ENCODE measurements around the gene TMED1. TPM values are rescaled to one million over a fixed set of nuclear protein-coding genes. Genes with fewer than 3 reads are reported as not detected.

TMED1 gene
- total and polyA plus RNA-seq, 2 donors from 2014 or later = 36.0 to 60.6 TPM

GRCh38 chr19:10805065-10805757, 30.8 kb downstream of the TMED1 start:
- intact Hi-C loops (cut with DNase I) = no loop called here
- no peak for FAIRE-seq
- peaks cover 8 to 58% (median 15%) of the 10 kb centered on the region in 3 donors for H3K36me3 ChIP-seq (ENCODE audit: control insufficient read depth in 2 of 3, insufficient read depth in 3 of 3, low read length in 3 of 3)

DNA sequence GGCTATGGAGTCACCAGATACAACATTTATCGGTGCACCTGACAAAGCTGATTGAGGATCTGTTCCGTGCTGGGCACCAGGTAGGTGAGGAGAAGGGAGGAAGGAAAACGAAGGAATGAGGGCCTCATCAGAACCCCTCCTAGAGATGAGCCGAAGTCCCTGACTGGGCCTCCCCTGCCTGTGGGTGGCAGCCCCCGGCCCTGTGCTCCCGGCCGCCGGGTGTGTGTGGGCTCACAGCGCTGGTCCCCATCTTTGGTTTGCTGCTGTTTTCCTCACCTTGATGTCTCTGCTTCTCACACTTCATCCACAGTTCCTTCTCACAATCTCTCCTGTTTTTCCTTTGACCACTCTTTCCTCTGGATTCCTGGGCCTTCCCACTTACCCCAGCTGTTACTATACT, 32.8 kb downstream of the TMED1 start:
- DNase-seq (no peak), FAIRE-seq (no peak)
- Histone ChIP-seq H3K36me3 (ENCODE audit: control insufficient read depth in 2 of 3, insufficient read depth in 3 of 3, low read length in 3 of 3) (peaks cover 5 to 45% (median 21%) of the 10 kb centered on the region in 3 donors), H3K4me1 (ENCODE audit: control insufficient read depth in 2 of 3, insufficient read depth in 2 of 3, low read depth in 1 of 3, low read length in 3 of 3) (no peaks in the 10 kb centered on the region), H3K9ac (ENCODE audit: low read length in 3 of 3) (no peak overlapping the region), H3K27ac (ENCODE audit: low read depth in 2 of 2, low read length in 2 of 2) (no peak overlapping the region), H3K4me3 (ENCODE audit: low read length in 3 of 3) (no peak overlapping the region), H3K9me3 (ENCODE audit: control insufficient read depth in 2 of 3, insufficient read depth in 1 of 3, low read length in 3 of 3) (no peaks in the 10 kb centered on the region), H3K27me3 (ENCODE audit: control insufficient read depth, insufficient read depth, low read length) (no peaks in the 10 kb centered on the region)
- intact Hi-C loops (cut with DNase I) = no loop called here
- TF ChIP-seq, protein P1, sequence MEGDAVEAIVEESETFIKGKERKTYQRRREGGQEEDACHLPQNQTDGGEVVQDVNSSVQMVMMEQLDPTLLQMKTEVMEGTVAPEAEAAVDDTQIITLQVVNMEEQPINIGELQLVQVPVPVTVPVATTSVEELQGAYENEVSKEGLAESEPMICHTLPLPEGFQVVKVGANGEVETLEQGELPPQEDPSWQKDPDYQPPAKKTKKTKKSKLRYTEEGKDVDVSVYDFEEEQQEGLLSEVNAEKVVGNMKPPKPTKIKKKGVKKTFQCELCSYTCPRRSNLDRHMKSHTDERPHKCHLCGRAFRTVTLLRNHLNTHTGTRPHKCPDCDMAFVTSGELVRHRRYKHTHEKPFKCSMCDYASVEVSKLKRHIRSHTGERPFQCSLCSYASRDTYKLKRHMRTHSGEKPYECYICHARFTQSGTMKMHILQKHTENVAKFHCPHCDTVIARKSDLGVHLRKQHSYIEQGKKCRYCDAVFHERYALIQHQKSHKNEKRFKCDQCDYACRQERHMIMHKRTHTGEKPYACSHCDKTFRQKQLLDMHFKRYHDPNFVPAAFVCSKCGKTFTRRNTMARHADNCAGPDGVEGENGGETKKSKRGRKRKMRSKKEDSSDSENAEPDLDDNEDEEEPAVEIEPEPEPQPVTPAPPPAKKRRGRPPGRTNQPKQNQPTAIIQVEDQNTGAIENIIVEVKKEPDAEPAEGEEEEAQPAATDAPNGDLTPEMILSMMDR (IDR thresholded peaks at IDR 0.05; ENCODE audit: borderline replicate concordance, extremely low read depth, insufficient read depth) = no peak

More at GRCh38 chr19:10805065-10805757, 30.8 kb downstream of the TMED1 start:
- TF ChIP-seq, protein P1 (IDR thresholded peaks at IDR 0.05; ENCODE audit: borderline replicate concordance, extremely low read depth, insufficient read depth) = no peak
- Histone ChIP-seq H3K27ac (ENCODE audit: low read depth in 2 of 2, low read length in 2 of 2) (no peak overlapping the region), H3K4me1 (ENCODE audit: control insufficient read depth in 2 of 3, insufficient read depth in 2 of 3, low read depth in 1 of 3, low read length in 3 of 3) (no peaks in the 10 kb centered on the region), H3K9ac (ENCODE audit: low read length in 3 of 3) (no peak overlapping the region), H3K4me3 (ENCODE audit: low read length in 3 of 3) (no peak overlapping the region), H3K27me3 (ENCODE audit: control insufficient read depth, insufficient read depth, low read length) (no peaks in the 10 kb centered on the region), H3K9me3 (ENCODE audit: control insufficient read depth in 2 of 3, insufficient read depth in 1 of 3, low read length in 3 of 3) (no peaks in the 10 kb centered on the region)
- no peak for DNase-seq

DNA sequence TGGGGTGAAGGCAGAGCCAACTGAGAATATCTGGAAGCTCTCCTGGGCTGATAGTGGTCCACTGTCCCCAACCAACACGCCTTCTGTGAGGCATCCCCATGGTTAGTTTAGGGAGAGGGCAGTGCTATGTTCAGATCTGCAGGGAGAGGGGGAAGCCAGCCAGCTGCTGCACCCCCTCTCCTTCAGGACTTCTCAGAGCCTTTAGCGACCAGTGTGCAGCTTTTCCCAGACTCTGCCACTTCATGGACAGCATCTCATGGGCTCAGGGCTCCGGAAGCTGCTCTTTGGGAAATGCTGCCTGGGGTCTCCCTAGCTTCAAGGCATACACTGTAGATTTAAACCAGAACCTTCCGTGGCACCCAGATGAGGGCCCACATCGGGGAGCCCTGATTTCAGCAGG, 33.5 kb downstream of the TMED1 start:
- Histone ChIP-seq H3K27me3 (ENCODE audit: control insufficient read depth, insufficient read depth, low read length) (no peaks in the 10 kb centered on the region), H3K4me3 (ENCODE audit: low read length in 3 of 3) (no peak overlapping the region), H3K36me3 (ENCODE audit: control insufficient read depth in 2 of 3, insufficient read depth in 3 of 3, low read length in 3 of 3) (peaks cover 5 to 51% (median 26%) of the 10 kb centered on the region in 3 donors), H3K9me3 (ENCODE audit: control insufficient read depth in 2 of 3, insufficient read depth in 1 of 3, low read length in 3 of 3) (no peaks in the 10 kb centered on the region), H3K4me1 (ENCODE audit: control insufficient read depth in 2 of 3, insufficient read depth in 2 of 3, low read depth in 1 of 3, low read length in 3 of 3) (no peaks in the 10 kb centered on the region), H3K27ac (ENCODE audit: low read depth in 2 of 2, low read length in 2 of 2) (no peak overlapping the region), H3K9ac (ENCODE audit: low read length in 3 of 3) (no peak overlapping the region)
- TF ChIP-seq, protein P1 (IDR thresholded peaks at IDR 0.05; ENCODE audit: borderline replicate concordance, extremely low read depth, insufficient read depth) = no peak
- intact Hi-C loops (cut with DNase I) = no loop called here
- DNase-seq (no peak), FAIRE-seq (no peak)
